Endodermal cell (in vitro differentiated cells): ENCODE measurements around the gene CACNG7. TPM values are rescaled to one million over a fixed set of nuclear protein-coding genes. Genes with fewer than 3 reads are reported as not detected.

Source experiments
- DNase-seq: peaks from one replicate; pipeline ENCODE4 v3.0.0-alpha.2; 2017
- H3K27ac ChIP-seq: 2 replicates; pipeline ENCODE4 v1.5.1; 2013; ENCODE audit warnings: mild to moderate bottlenecking, low read depth, low read length, moderate library complexity
- H3K27me3 ChIP-seq: 2 replicates; pipeline ENCODE4 v1.6.1; 2013; ENCODE audit warnings: mild to moderate bottlenecking, low read length, moderate library complexity; ENCODE audit not compliant: insufficient read depth, control insufficient read depth, poor library complexity, severe bottlenecking
- H3K36me3 ChIP-seq: 2 replicates; pipeline ENCODE4 v1.7.0; 2013; ENCODE audit warnings: mild to moderate bottlenecking, low read length, moderate library complexity; ENCODE audit not compliant: control insufficient read depth, insufficient read depth
- H3K4me1 ChIP-seq: one replicate; pipeline ENCODE4 v1.7.0; 2013; ENCODE audit warnings: low read length; ENCODE audit not compliant: control insufficient read depth, insufficient read depth
- H3K4me3 ChIP-seq: 2 replicates; pipeline ENCODE4 v1.5.1; 2013; ENCODE audit warnings: mild to moderate bottlenecking, low read length, moderate library complexity
- H3K9ac ChIP-seq: 2 replicates; pipeline ENCODE4 v1.6.1; 2013; ENCODE audit warnings: mild to moderate bottlenecking, low read length, moderate library complexity; ENCODE audit not compliant: poor library complexity, severe bottlenecking; ENCODE audit errors: extremely low read depth
- H3K9me3 ChIP-seq: 2 replicates; pipeline ENCODE4 v1.6.1; 2013; ENCODE audit warnings: mild to moderate bottlenecking, low read length, moderate library complexity; ENCODE audit not compliant: control insufficient read depth
- H3K27ac Mint-ChIP-seq: 2 replicates; pipeline ENCODE4 v1.8.0; 2020; ENCODE audit warnings: mixed read lengths
- H3K27me3 Mint-ChIP-seq: 2 replicates; pipeline ENCODE4 v1.8.0; 2021; ENCODE audit warnings: mild to moderate bottlenecking, mixed read lengths; ENCODE audit not compliant: insufficient read depth
- H3K36me3 Mint-ChIP-seq: 2 replicates; pipeline ENCODE4 v1.8.0; 2020; ENCODE audit warnings: low read depth, mixed read lengths
- H3K4me1 Mint-ChIP-seq: 2 replicates; pipeline ENCODE4 v1.8.0; 2020; ENCODE audit warnings: mixed read lengths
- H3K4me3 Mint-ChIP-seq: 2 replicates; pipeline ENCODE4 v1.8.0; 2020; ENCODE audit warnings: mild to moderate bottlenecking, moderate library complexity, mixed read lengths
- H3K9me3 Mint-ChIP-seq: 2 replicates; pipeline ENCODE4 v1.8.0; 2020; ENCODE audit warnings: mild to moderate bottlenecking, mixed read lengths
- CTCF ChIP-seq: fragments of 200-600 bp; sonication (generic); conservative IDR thresholded peaks from 2 replicates; pipeline ENCODE4 v1.5.0; 2021; ENCODE audit warnings: antibody characterized with exemption, mild to moderate bottlenecking
- WGBS, 2 experiments: methylation state at CpG; one replicate each; pipeline versions ENCODE4 v1.1.5 to v1.1.7; 2013; ENCODE audit warnings: missing lambda C conversion rate in 2 of 2, mixed read lengths in 1 of 2; ENCODE audit not compliant: insufficient coverage in 1 of 2, insufficient read length in 1 of 2; 5-methylcytosine and 5-hydroxymethylcytosine counted together
- total RNA-seq, 2 donors: library from RNA; stranded (reverse); fragmentation: NEBNext Ultra II Directional in 1 of 2; extraction: Animal tissue kit (Norgen Biotek cat#: 25700) in 1 of 2; gene quantifications; 2 replicates in 1 of 2; 3 replicates in 1 of 2; pipeline ENCODE4 v1.2.1, GENCODE V29; 2021

Gene CACNG7
- total RNA-seq, 2 donors from 2014 or later = 2.7 to 3.4 TPM

GRCh38 chr19:53958823-53959757, 50.0 kb downstream of the CACNG7 start:
- no peaks in the 10 kb centered on the region for H3K9me3 ChIP-seq
- Mint-ChIP-seq H3K4me1 (peaks cover 25% of the 10 kb centered on the region), H3K4me3 (no peak overlapping the region), H3K36me3 (no peaks in the 10 kb centered on the region), H3K27ac (no peak overlapping the region), H3K27me3 (peaks cover 70% of the 10 kb centered on the region), H3K9me3 (no peaks in the 10 kb centered on the region)
- peaks cover 72% of the 10 kb centered on the region for H3K27me3 ChIP-seq
- TF ChIP-seq CTCF = no peak
- WGBS, 2 experiments = 2 to 3% methylated on average over 9 to 17 of the region's 22 CpGs
- H3K27ac ChIP-seq = no peak overlapping the region
- DNase-seq = peak; percentile 60
- H3K9ac ChIP-seq = no peak overlapping the region
- no peak overlapping the region for H3K4me3 ChIP-seq
- H3K36me3 ChIP-seq = no peaks in the 10 kb centered on the region
- no peaks in the 10 kb centered on the region for H3K4me1 ChIP-seq

GRCh38 chr19:53960187-53960586, 51.1 kb downstream of the CACNG7 start:
- Mint-ChIP-seq H3K4me3 (peak overlapping the region; percentile 3), H3K36me3 (no peaks in the 10 kb centered on the region), H3K9me3 (no peaks in the 10 kb centered on the region), H3K27me3 (peaks cover 79% of the 10 kb centered on the region), H3K4me1 (peaks cover 25% of the 10 kb centered on the region), H3K27ac (no peak overlapping the region)
- H3K9me3 ChIP-seq = no peaks in the 10 kb centered on the region
- 28 to 31% methylated on average over 7 to 8 of the region's 10 CpGs for WGBS, 2 experiments
- TF ChIP-seq CTCF = no peak
- H3K27me3 ChIP-seq = peaks cover 81% of the 10 kb centered on the region
- H3K27ac ChIP-seq = no peak overlapping the region
- no peaks in the 10 kb centered on the region for H3K36me3 ChIP-seq
- no peak overlapping the region for H3K9ac ChIP-seq
- DNase-seq = no peak
- H3K4me1 ChIP-seq = no peaks in the 10 kb centered on the region
- no peak overlapping the region for H3K4me3 ChIP-seq

GRCh38 chr19:53960886-53961285, 51.8 kb downstream of the CACNG7 start:
- no peak overlapping the region for H3K27ac ChIP-seq
- H3K4me3 Mint-ChIP-seq = peak overlapping the region; percentile 3
- H3K4me1 Mint-ChIP-seq = peaks cover 25% of the 10 kb centered on the region
- no peak overlapping the region for H3K4me3 ChIP-seq
- no peak for DNase-seq
- no peaks in the 10 kb centered on the region for H3K36me3 ChIP-seq
- TF ChIP-seq CTCF = no peak
- H3K36me3 Mint-ChIP-seq = no peaks in the 10 kb centered on the region
- H3K9ac ChIP-seq = no peak overlapping the region
- 3 to 20% methylated on average over 4 to 8 of the region's 8 CpGs for WGBS, 2 experiments
- peaks cover 82% of the 10 kb centered on the region for H3K27me3 ChIP-seq
- H3K27ac Mint-ChIP-seq = no peak overlapping the region
- H3K4me1 ChIP-seq = no peaks in the 10 kb centered on the region
- H3K27me3 Mint-ChIP-seq = peaks cover 82% of the 10 kb centered on the region
- H3K9me3 Mint-ChIP-seq = no peaks in the 10 kb centered on the region
- H3K9me3 ChIP-seq = no peaks in the 10 kb centered on the region
